ENCODE results near the gene GJC3.
"Not testable (repeated sequence)": the region's sequence is repeated elsewhere in the genome, so short reads cannot be mapped to it uniquely, and the experiment has no call there.

Gene GJC3, protein sequence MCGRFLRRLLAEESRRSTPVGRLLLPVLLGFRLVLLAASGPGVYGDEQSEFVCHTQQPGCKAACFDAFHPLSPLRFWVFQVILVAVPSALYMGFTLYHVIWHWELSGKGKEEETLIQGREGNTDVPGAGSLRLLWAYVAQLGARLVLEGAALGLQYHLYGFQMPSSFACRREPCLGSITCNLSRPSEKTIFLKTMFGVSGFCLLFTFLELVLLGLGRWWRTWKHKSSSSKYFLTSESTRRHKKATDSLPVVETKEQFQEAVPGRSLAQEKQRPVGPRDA

DNA sequence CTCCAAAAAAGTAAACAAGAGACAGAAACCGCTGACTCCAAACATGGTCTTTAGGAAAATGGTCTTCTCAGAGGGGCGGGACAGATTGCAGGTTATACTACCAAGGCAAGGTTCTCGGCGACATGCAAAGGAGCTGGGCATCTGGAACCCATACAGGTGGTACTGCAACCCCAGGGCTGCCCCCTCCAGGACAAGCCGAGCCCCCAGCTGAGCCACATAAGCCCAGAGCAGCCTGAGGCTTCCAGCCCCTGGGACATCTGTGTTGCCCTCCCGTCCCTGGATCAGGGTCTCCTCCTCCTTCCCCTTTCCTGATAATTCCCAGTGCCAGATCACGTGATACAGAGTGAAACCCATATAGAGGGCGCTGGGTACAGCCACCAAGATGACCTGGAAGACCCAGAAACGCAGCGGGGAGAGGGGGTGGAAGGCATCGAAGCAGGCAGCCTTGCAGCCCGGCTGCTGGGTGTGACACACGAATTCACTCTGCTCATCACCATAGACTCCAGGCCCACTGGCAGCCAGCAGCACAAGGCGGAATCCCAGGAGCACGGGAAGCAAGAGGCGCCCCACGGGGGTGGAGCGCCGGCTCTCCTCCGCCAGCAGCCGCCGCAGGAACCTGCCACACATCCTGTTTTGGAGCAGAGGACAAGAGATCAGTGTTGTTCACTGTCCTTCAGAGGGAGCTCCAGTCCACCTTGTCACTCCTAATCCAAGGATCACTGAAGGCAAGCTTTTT lies at the start of gene GJC3:
GJC3 (minus strand) TSS at position 627 of the 736 bp plus-strand sequence; CDS start at position 627, 0 bp downstream.
- TF ChIP-seq, protein P1, sequence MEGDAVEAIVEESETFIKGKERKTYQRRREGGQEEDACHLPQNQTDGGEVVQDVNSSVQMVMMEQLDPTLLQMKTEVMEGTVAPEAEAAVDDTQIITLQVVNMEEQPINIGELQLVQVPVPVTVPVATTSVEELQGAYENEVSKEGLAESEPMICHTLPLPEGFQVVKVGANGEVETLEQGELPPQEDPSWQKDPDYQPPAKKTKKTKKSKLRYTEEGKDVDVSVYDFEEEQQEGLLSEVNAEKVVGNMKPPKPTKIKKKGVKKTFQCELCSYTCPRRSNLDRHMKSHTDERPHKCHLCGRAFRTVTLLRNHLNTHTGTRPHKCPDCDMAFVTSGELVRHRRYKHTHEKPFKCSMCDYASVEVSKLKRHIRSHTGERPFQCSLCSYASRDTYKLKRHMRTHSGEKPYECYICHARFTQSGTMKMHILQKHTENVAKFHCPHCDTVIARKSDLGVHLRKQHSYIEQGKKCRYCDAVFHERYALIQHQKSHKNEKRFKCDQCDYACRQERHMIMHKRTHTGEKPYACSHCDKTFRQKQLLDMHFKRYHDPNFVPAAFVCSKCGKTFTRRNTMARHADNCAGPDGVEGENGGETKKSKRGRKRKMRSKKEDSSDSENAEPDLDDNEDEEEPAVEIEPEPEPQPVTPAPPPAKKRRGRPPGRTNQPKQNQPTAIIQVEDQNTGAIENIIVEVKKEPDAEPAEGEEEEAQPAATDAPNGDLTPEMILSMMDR (conservative IDR thresholded peaks at IDR 0.05; ENCODE audit: low read depth): peak; percentile 42
- H3K27ac ChIP-seq: no peak within 1 kb of the TSS
- ChIA-PET CTCF (interaction anchor here (0.5 to 1.5 kb wide), 8 partner anchors 10 to 193 kb away, joined by 3 to 10 read pairs (median 3); partner anchors contain the start of gene TRIM4), POLR2A (ENCODE audit: low non-redundant PET) (interaction anchor here (0.8 kb wide), 1 partner anchor 10 kb away, joined by 3 read pairs; the partner anchor contains the start of gene TRIM4)
- peak; percentile 42 for DNase-seq (ENCODE audit: low spot score)

DNA sequence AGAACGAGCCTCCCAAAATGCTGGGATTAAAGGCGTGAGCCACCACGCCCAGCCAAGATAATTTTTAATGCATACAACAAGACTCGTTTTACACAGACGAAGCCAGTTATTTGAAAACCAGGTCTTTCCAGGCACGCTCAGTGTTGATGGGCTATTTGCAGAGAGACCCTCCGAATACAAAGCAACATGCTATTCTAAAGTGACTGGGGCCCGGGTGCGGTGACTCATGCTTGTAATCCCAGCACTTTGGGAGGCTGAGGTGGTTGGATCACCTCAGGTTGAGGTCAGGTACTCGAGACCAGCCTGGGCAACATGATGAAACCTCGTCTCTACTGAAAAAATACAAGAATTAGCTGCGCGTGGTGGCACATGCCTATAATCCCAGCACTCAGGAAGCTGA lies 47.2 kb upstream of the GJC3 start:
- TF ChIP-seq, protein P1 (conservative IDR thresholded peaks at IDR 0.05; ENCODE audit: low read depth): no peak
- H3K27ac ChIP-seq: no peak overlapping the region
- DNase-seq (ENCODE audit: low spot score): no peak
- CTCF ChIA-PET: no interaction called here
- POLR2A ChIA-PET (ENCODE audit: low non-redundant PET): no interaction called here

DNA sequence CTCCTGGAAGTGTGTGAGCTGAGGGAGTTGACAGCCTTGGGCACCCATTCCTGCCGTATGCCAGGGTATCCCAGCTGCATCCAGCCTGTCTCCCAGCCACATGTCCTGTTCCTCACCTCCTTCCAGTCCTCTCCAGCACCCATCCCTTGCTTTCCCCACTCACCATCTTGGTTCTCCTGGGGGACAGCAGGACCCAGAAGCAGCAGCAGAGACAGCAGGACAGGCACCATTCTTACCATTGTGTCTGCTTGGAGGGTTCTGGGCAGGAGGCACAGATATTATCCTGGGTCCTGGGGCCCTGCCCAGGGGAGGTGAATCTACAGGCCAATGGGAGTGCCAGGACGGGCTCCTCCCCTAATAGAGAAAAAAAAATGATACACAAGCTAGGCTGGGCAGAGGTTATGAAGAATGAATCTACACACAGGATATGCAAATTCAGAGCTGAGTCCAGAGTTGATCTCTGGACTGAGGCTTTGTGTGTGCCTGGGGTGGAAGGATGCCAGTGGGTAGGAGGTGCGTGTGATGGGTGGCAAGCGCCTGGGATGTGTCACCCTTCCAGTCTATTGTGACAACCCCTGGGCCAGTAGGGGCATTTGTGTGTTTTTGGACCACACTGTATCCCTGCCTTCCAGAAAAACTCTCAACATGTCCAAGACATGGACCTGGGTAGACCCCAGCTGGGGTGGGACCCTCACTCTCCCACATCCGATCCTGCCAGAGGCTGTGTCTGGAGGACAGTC lies 46.5 kb upstream of the GJC3 start, which contains the start of gene AZGP1:
AZGP1 (minus strand) TSS at position 250 of the 740 bp plus-strand sequence; CDS start at position 239, 11 bp downstream.
- peak; percentile 15 for DNase-seq (ENCODE audit: low spot score)
- ChIA-PET POLR2A (ENCODE audit: low non-redundant PET) (interaction anchor here (0.5 kb wide), 1 partner anchor 451 kb away, joined by 3 read pairs; no protein-coding TSS in a partner anchor), CTCF (interaction anchor here (0.5 to 0.6 kb wide), 2 partner anchors 650 to 1315 kb away, joined by 3 to 5 read pairs; partner anchors contain the start of gene ARPC1A)
- TF ChIP-seq, protein P1 (conservative IDR thresholded peaks at IDR 0.05; ENCODE audit: low read depth): no peak
- H3K27ac ChIP-seq: no peak within 1 kb of the TSS

DNA sequence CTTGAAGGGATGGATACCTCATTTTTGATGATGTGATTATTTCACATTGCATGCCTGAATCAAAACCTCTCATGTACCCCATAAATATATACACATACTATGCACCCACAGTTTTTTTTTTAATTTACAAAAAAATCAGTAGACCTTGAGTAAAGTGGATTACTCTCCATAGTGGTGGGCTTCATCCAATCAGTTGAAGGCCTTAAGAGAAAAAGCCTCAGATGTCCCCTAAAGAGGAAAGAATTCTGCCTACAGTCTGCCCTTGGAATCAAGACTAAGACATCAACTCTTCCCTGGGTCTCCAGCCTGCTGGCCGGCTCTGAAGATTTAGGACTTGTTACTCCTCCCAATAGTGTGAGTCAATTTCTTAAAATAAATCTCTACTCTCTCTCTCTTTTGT lies 45.3 kb upstream of the GJC3 start:
- no peak overlapping the region for H3K27ac ChIP-seq
- TF ChIP-seq, protein P1 (conservative IDR thresholded peaks at IDR 0.05; ENCODE audit: low read depth): no peak
- ChIA-PET CTCF (no interaction called here), POLR2A (ENCODE audit: low non-redundant PET) (no interaction called here)
- no peak for DNase-seq (ENCODE audit: low spot score)

DNA sequence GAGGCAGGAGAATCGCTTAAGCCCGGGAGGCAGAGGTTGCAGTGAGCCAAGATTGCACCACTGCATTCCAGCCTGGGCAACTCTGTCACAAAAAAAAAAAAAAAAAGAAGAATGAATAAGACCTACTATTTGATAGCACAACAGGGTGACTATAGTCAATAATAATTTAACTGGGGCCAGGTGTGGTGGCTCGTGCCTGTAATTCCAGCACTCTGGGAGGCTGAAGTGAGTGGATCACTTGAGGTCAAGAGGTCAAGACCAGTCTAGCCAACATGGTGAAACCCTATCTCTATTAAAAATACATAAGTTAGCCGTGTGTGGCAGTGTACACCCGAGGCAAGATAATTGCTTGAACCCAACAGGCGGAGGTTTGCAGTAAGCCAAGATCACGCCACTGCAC lies 44.4 kb upstream of the GJC3 start:
- H3K27ac ChIP-seq; CTCF ChIA-PET; POLR2A ChIA-PET (ENCODE audit: low non-redundant PET); DNase-seq (ENCODE audit: low spot score): not testable (repeated sequence)

DNA sequence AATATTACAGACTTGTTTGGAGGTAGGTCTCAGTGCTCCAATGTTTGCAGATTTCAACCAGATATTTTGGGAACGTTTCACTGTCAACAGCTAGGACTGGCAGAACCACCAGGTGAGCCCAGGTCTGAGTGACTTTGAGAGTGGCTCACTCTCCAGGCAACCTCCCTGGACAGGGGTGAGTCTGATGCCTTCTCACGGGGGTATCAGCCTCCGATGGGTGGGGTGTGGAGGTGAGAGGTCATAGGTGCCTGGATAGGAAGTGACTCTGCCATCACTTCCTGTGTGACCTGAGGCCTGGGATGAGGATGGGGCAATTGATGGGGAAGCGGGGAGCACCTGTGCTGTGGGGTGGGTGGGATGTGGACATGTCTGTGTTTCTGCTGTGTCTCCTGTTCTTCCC lies 41.8 kb upstream of the GJC3 start:
- ChIA-PET POLR2A (ENCODE audit: low non-redundant PET) (no interaction called here), CTCF (no interaction called here)
- TF ChIP-seq, protein P1 (conservative IDR thresholded peaks at IDR 0.05; ENCODE audit: low read depth): no peak
- no peak overlapping the region for H3K27ac ChIP-seq
- DNase-seq (ENCODE audit: low spot score): no peak

DNA sequence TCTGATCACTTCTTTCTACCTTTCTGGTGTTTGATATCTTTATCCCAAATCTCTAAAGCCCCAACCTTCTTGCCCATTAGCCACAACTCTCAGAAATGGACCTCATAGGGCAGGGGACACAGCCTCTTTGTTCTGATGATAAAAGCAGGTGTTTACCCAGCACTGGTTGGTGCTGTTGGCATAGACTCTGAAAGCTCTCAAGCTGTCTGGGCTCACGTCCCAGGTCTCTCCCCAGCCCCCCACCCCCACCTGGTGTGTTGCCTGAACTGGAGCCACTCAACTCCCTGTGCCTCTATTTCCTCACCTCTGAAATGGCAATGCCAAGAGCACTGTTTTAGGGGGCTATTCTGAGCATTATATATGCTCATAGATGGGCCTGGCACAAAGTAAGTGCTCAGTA lies 40.4 kb upstream of the GJC3 start:
- POLR2A ChIA-PET (ENCODE audit: low non-redundant PET); DNase-seq (ENCODE audit: low spot score); CTCF ChIA-PET; H3K27ac ChIP-seq: not testable (repeated sequence)
